Esophagus muscularis mucosa (tissue), 3 donors: Measurements from ENCODE around the gene TMEM17.

ENCODE experiments used
- CTCF ChIP-seq, 3 experiments: fragments of 200-600 bp in 2 of 3; fragments of 450-650 bp in 1 of 3; sonication (generic) in 2 of 3; IDR thresholded peaks; one replicate each; pipeline ENCODE4 v1.5.1; 2017 to 2019; ENCODE audit warnings: antibody characterized with exemption in 3 of 3, mild to moderate bottlenecking in 2 of 3, moderate library complexity in 1 of 3
- POLR2AphosphoS5 ChIP-seq, 2 donors: sonication (generic); formaldehyde crosslinking; IDR thresholded peaks; one replicate each; pipeline ENCODE4 v1.6.1; 2017; ENCODE audit warnings: antibody characterized with exemption in 2 of 2

- TF ChIP-seq CTCF (IDR thresholded peaks at IDR 0.05) (no peak), POLR2AphosphoS5 (IDR thresholded peaks at IDR 0.05) (no peak)
These were observed 6.5 kb downstream of the TMEM17 start for GRCh38 chr2:62499430-62500060.
